Measurements from ENCODE around the gene KIRREL3. TPM values are rescaled to one million over a fixed set of nuclear protein-coding genes. Genes with fewer than 3 reads are reported as not detected.

KIRREL3 gene
- total RNA-seq, 2 experiments from 2014 or later, result not detected

DNA sequence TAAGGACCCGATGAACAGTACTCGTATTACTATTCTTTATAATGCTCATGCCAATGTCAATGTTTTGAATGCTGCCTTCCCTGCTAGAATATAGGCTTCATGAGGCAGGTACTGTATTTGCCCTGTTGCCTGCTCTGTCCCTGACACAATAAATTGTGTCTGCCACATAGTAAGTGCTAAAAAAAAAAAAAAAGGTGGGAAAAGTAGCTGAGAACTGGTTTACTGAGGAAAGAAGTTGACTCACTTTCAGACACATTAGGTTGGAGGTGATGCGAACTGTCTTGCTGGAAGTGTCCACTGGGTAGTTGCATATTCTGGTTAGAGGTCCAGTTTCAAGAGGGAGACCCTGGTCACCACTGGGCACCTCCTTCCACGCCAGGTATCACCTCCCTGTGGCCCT is 255.9 kb downstream of the KIRREL3 start:
- no peak overlapping the region for H3K27ac ChIP-seq (ENCODE audit: low read depth in 1 of 2, low read length in 2 of 2)
- ATAC-seq (ENCODE audit: poor library complexity), result no peak
- no peaks in the 10 kb centered on the region for H3K4me1 ChIP-seq (ENCODE audit: insufficient read depth, low read length)
- Mint-ChIP-seq H3K4me1 (ENCODE audit: low read depth) (no peaks in the 10 kb centered on the region), H3K27me3 (peaks cover 10% of the 10 kb centered on the region), H3K36me3 (ENCODE audit: low read depth) (no peaks in the 10 kb centered on the region), H3K9me3 (no peaks in the 10 kb centered on the region), H3K4me3 (no peak overlapping the region), H3K27ac (no peak overlapping the region)
- H3K27me3 ChIP-seq (ENCODE audit: control insufficient read depth in 1 of 2, insufficient read depth in 2 of 2, low read length in 2 of 2), result peaks cover 0 to 4% of the 10 kb centered on the region in 2 experiments
- intact Hi-C loops (cut with DNase I, micrococcal nuclease), result no loop called here
- ChIA-PET POLR2A (no interaction called here), CTCF (no interaction called here)
- H3K4me3 ChIP-seq (ENCODE audit: low read length), result no peak overlapping the region
- TF ChIP-seq, protein P1, sequence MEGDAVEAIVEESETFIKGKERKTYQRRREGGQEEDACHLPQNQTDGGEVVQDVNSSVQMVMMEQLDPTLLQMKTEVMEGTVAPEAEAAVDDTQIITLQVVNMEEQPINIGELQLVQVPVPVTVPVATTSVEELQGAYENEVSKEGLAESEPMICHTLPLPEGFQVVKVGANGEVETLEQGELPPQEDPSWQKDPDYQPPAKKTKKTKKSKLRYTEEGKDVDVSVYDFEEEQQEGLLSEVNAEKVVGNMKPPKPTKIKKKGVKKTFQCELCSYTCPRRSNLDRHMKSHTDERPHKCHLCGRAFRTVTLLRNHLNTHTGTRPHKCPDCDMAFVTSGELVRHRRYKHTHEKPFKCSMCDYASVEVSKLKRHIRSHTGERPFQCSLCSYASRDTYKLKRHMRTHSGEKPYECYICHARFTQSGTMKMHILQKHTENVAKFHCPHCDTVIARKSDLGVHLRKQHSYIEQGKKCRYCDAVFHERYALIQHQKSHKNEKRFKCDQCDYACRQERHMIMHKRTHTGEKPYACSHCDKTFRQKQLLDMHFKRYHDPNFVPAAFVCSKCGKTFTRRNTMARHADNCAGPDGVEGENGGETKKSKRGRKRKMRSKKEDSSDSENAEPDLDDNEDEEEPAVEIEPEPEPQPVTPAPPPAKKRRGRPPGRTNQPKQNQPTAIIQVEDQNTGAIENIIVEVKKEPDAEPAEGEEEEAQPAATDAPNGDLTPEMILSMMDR (IDR thresholded peaks at IDR 0.05), result no peak
- no peak for DNase-seq
- H3K36me3 ChIP-seq (ENCODE audit: insufficient read depth, low read length), result no peaks in the 10 kb centered on the region
- peaks cover 0 to 6% of the 10 kb centered on the region in 2 experiments for H3K9me3 ChIP-seq (ENCODE audit: control insufficient read depth in 1 of 2, insufficient read depth in 1 of 2, low read length in 2 of 2)

DNA sequence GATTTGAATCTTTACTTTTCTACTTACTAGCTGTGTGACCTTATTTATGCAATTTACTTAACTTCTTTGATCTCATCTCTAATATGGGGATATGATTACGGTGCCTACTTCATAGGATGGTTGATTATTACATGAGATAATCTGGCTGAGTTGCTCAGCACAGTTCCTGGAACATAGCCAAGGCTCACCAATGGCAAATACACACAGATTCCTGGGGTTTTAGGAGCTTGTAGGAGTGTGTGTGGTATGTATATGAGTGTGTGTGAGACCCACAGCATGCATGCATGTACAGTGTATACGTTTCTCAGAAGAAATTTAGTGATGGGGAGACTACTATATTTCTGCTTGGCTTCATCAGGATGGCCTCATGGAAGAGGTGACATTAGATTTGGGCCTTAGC is 256.9 kb downstream of the KIRREL3 start:
- Histone ChIP-seq H3K36me3 (ENCODE audit: insufficient read depth, low read length) (no peaks in the 10 kb centered on the region), H3K9me3 (ENCODE audit: control insufficient read depth in 1 of 2, insufficient read depth in 1 of 2, low read length in 2 of 2) (peaks cover 0 to 6% of the 10 kb centered on the region in 2 experiments), H3K4me1 (ENCODE audit: insufficient read depth, low read length) (no peaks in the 10 kb centered on the region), H3K4me3 (ENCODE audit: low read length) (no peak overlapping the region), H3K27me3 (ENCODE audit: control insufficient read depth in 1 of 2, insufficient read depth in 2 of 2, low read length in 2 of 2) (peaks cover 0 to 4% of the 10 kb centered on the region in 2 experiments), H3K27ac (ENCODE audit: low read depth in 1 of 2, low read length in 2 of 2) (no peak overlapping the region)
- TF ChIP-seq, protein P1 (IDR thresholded peaks at IDR 0.05), result no peak
- Mint-ChIP-seq H3K4me3 (no peak overlapping the region), H3K4me1 (ENCODE audit: low read depth) (no peaks in the 10 kb centered on the region), H3K27me3 (peaks cover 10% of the 10 kb centered on the region), H3K36me3 (ENCODE audit: low read depth) (no peaks in the 10 kb centered on the region), H3K9me3 (no peaks in the 10 kb centered on the region), H3K27ac (no peak overlapping the region)
- DNase-seq, result no peak
- intact Hi-C loops (cut with DNase I, micrococcal nuclease), result no loop called here
- ChIA-PET CTCF (no interaction called here), POLR2A (no interaction called here)
- ATAC-seq (ENCODE audit: poor library complexity), result no peak

DNA sequence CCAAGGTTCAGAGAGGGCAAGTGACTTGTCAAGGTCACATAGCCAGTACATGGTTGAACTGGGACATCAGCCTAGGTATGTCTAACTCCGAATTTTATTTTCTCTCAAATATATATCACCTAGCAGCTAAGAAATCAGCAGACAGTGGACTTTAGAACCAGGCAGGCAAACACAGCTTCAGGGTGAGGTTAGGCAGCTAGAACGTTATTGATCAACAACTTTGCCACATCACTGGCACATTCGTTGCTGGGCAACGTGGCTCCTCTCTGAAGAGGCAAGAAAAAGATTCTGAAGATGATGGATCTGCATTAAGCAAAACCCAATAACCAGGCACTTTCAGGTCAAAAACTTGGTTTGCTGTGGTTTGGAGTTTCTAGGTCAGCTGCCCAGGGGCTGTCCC is 258.0 kb downstream of the KIRREL3 start:
- DNase-seq (peak in 1 of 14 experiments; percentile 9), ATAC-seq (ENCODE audit: poor library complexity) (no peak)
- Histone ChIP-seq H3K27ac (ENCODE audit: low read depth in 1 of 2, low read length in 2 of 2) (no peak overlapping the region), H3K4me3 (ENCODE audit: low read length) (no peak overlapping the region), H3K36me3 (ENCODE audit: insufficient read depth, low read length) (no peaks in the 10 kb centered on the region), H3K9me3 (ENCODE audit: control insufficient read depth in 1 of 2, insufficient read depth in 1 of 2, low read length in 2 of 2) (peaks cover 0 to 6% of the 10 kb centered on the region in 2 experiments), H3K4me1 (ENCODE audit: insufficient read depth, low read length) (no peaks in the 10 kb centered on the region), H3K27me3 (ENCODE audit: control insufficient read depth in 1 of 2, insufficient read depth in 2 of 2, low read length in 2 of 2) (peaks cover 0 to 4% of the 10 kb centered on the region in 2 experiments)
- no peaks in the 10 kb centered on the region for H3K9me3 Mint-ChIP-seq
- no peaks in the 10 kb centered on the region for H3K36me3 Mint-ChIP-seq (ENCODE audit: low read depth)
- intact Hi-C loops (cut with DNase I, micrococcal nuclease), result no loop called here
- ChIA-PET CTCF (interaction anchor here (1.2 kb wide), 1 partner anchor 22 kb away, joined by 3 read pairs; no protein-coding TSS in a partner anchor), POLR2A (no interaction called here)
- TF ChIP-seq, protein P1 (IDR thresholded peaks at IDR 0.05), result no peak
- no peak overlapping the region for H3K27ac Mint-ChIP-seq
- H3K27me3 Mint-ChIP-seq, result peaks cover 10% of the 10 kb centered on the region
- no peak overlapping the region for H3K4me3 Mint-ChIP-seq
- no peaks in the 10 kb centered on the region for H3K4me1 Mint-ChIP-seq (ENCODE audit: low read depth)

Data from CD4-positive, alpha-beta T cell (primary cell).